Esophagus squamous epithelium (tissue), 4 donors: ENCODE results near the gene CCDC182.

Source experiments
- POLR2A ChIP-seq, 4 donors: fragments of 450-650 bp; IDR thresholded peaks; one replicate each; pipeline ENCODE4 v1.6.1; 2017; ENCODE audit warnings: antibody characterized with exemption in 4 of 4, mild to moderate bottlenecking in 4 of 4, moderate library complexity in 3 of 4
- TF ChIP-seq, protein P1 (sequence below), 6 experiments: fragments of 450-650 bp in 4 of 6; fragments of 200-600 bp in 2 of 6; sonication (generic) in 2 of 6; IDR thresholded peaks; one replicate each; pipeline ENCODE4 v1.5.1; 2016 to 2019; ENCODE audit warnings: antibody characterized with exemption in 6 of 6, mild to moderate bottlenecking in 4 of 6, moderate library complexity in 4 of 6

DNA sequence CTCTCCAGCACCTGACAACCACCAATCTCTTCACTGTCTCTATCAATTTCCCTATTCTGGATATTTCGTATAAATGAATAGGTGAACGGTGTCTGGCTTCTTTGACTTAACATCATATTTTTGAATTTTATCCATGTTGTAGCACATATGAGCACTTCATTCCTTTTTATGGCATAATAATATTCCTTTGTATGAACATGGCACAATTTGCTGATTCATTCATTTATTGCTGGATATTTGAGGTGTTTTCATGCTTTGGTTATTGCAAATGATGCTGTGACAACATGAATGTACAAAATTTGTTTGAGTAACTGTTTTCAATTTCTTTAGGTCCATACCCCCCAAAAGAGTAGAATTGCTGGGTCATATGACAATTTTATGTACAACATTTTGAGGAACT, 12.0 kb downstream of the CCDC182 start:
- no peak for TF ChIP-seq POLR2A (IDR thresholded peaks at IDR 0.05)
- TF ChIP-seq, protein P1, sequence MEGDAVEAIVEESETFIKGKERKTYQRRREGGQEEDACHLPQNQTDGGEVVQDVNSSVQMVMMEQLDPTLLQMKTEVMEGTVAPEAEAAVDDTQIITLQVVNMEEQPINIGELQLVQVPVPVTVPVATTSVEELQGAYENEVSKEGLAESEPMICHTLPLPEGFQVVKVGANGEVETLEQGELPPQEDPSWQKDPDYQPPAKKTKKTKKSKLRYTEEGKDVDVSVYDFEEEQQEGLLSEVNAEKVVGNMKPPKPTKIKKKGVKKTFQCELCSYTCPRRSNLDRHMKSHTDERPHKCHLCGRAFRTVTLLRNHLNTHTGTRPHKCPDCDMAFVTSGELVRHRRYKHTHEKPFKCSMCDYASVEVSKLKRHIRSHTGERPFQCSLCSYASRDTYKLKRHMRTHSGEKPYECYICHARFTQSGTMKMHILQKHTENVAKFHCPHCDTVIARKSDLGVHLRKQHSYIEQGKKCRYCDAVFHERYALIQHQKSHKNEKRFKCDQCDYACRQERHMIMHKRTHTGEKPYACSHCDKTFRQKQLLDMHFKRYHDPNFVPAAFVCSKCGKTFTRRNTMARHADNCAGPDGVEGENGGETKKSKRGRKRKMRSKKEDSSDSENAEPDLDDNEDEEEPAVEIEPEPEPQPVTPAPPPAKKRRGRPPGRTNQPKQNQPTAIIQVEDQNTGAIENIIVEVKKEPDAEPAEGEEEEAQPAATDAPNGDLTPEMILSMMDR (IDR thresholded peaks at IDR 0.05) = no peak
